DOHH2 (cell line): ENCODE measurements around the gene SSUH2.

Experiments
- CTCF ChIP-seq: fragments of 200-600 bp; sonication (generic); IDR thresholded peaks from one replicate; pipeline ENCODE4 v1.5.1; 2014; ENCODE audit warnings: antibody characterized with exemption, mild to moderate bottlenecking, low read depth, low read length; ENCODE audit not compliant: poor library complexity, severe bottlenecking
- EZH2phosphoT487 ChIP-seq: fragments of 200-600 bp; sonication (generic); IDR thresholded peaks from 2 replicates; pipeline ENCODE4 v1.6.1; 2017; ENCODE audit warnings: borderline replicate concordance, mild to moderate bottlenecking, antibody characterized with exemption, low read length, moderate library complexity, mixed read lengths

GRCh38 chr3:8627201-8627940 is 17.2 kb downstream of the SSUH2 start:
- no peak for TF ChIP-seq CTCF
- TF ChIP-seq EZH2phosphoT487: no peak
